IMR-90 (cell line): ENCODE measurements around the gene CD180.

Experiments
- CEBPB ChIP-seq: IDR thresholded peaks from 2 replicates; pipeline ENCODE4 v1.6.1; 2012; ENCODE audit warnings: low read depth, low read length, improper control_type of control experiment
- MAZ ChIP-seq: IDR thresholded peaks from 2 replicates; pipeline ENCODE4 v1.6.1; 2012; ENCODE audit warnings: low read depth, mild to moderate bottlenecking, low read length, improper control_type of control experiment, moderate library complexity, borderline replicate concordance
- POLR2A ChIP-seq: IDR thresholded peaks from 2 replicates; pipeline ENCODE4 v1.6.1; 2012; ENCODE audit warnings: mild to moderate bottlenecking, low read depth, low read length
- RAD21 ChIP-seq: IDR thresholded peaks from 2 replicates; pipeline ENCODE4 v1.6.1; 2012; ENCODE audit warnings: low read length, improper control_type of control experiment
- TF ChIP-seq, protein P1 (sequence below): conservative IDR thresholded peaks from 2 replicates; pipeline ENCODE4 v1.5.1; 2012; ENCODE audit warnings: mild to moderate bottlenecking, low read depth, low read length, improper control_type of control experiment

DNA sequence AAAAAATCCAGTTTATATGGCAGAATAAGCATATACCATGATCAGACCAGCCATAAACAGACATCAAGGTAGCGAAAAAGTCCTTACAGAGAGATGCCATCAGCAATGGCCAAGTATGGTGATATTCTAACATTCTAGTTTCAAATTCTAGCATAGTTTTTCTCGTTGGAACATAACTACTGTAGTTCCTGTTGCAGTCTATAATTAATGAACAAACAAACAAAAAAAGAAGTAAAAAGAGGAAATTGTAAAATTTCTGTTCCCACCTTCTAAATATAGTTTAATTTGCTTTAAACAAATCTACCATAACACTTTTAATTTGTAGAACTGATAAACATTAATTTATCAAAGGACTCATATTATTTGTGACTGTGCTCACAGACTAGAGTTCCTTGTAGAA, 9.9 kb upstream of the CD180 start:
- TF ChIP-seq POLR2A, result no peak
- TF ChIP-seq, protein P1, sequence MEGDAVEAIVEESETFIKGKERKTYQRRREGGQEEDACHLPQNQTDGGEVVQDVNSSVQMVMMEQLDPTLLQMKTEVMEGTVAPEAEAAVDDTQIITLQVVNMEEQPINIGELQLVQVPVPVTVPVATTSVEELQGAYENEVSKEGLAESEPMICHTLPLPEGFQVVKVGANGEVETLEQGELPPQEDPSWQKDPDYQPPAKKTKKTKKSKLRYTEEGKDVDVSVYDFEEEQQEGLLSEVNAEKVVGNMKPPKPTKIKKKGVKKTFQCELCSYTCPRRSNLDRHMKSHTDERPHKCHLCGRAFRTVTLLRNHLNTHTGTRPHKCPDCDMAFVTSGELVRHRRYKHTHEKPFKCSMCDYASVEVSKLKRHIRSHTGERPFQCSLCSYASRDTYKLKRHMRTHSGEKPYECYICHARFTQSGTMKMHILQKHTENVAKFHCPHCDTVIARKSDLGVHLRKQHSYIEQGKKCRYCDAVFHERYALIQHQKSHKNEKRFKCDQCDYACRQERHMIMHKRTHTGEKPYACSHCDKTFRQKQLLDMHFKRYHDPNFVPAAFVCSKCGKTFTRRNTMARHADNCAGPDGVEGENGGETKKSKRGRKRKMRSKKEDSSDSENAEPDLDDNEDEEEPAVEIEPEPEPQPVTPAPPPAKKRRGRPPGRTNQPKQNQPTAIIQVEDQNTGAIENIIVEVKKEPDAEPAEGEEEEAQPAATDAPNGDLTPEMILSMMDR, result no peak
- no peak for TF ChIP-seq MAZ
- TF ChIP-seq CEBPB, result no peak
- TF ChIP-seq RAD21, result no peak
